Measurements from ENCODE around the gene NUTM2G.
"Not testable (repeated sequence)": the region's sequence is repeated elsewhere in the genome, so short reads cannot be mapped to it uniquely, and the experiment has no call there.

Gene NUTM2G

GRCh38 chr9:96949346-96949745 lies 20.7 kb downstream of the NUTM2G start:
- not testable (repeated sequence) for DNase-seq

- not testable (repeated sequence) for DNase-seq
These were observed 21.9 kb downstream of the NUTM2G start for GRCh38 chr9:96950539-96950938.

DNA sequence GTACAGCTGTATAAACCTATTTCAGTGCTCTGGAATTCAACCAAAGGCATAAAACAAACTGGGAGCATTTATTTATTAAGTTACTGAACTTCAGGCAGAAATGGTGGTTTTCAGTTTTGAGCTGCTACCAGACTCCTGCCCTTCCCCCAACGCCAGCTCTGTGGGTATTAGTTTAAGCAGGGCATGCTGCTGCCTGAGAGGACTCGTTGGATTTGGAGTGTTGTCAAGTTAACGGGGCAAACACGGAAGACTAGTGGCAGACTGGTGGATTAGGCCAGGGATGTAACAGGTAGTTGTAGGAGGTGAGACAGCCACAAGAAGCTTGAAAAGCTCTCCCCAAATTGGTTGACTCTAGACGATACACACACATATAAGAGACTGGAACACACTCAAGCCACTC lies 38.9 kb downstream of the NUTM2G start:
- not testable (repeated sequence) for DNase-seq

DNA sequence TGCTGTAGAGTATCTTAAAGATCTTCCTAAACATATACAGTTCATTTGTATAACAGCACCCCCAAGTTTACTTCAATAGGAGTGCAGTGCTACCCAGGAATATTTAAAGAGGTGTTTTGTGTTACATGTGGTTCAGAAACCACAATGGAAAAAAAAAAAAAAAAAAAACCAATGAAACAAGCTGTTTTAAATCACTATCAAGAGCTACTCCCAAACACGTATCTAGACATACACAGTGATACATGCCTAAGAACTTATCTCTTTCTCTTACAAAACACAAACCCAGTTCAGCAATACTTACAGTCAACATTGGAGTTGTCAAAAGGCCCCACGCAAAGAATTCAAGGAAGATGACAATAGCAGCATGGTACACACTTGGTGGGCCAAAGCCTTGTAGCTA lies 43.9 kb downstream of the NUTM2G start:
- not testable (repeated sequence) for DNase-seq

DNA sequence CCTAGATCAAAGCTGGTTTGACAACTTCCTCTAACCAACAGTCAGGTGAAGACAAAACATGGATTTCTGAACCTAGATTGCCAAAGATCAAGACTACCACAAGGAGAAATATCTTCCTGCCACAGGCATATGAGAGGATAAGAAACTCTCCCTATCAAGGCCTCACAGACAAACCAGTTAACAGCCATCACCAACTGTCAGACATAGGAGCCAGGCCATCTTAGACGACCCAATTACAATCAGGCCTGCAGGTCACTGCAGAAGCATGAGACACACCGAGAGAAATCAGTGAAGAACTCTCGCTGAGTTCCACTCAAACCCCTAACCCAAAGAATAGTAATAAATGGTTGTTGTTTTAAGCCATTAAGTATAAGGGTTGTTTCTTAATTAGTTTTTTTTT lies 45.4 kb downstream of the NUTM2G start:
- not testable (repeated sequence) for DNase-seq

DNA sequence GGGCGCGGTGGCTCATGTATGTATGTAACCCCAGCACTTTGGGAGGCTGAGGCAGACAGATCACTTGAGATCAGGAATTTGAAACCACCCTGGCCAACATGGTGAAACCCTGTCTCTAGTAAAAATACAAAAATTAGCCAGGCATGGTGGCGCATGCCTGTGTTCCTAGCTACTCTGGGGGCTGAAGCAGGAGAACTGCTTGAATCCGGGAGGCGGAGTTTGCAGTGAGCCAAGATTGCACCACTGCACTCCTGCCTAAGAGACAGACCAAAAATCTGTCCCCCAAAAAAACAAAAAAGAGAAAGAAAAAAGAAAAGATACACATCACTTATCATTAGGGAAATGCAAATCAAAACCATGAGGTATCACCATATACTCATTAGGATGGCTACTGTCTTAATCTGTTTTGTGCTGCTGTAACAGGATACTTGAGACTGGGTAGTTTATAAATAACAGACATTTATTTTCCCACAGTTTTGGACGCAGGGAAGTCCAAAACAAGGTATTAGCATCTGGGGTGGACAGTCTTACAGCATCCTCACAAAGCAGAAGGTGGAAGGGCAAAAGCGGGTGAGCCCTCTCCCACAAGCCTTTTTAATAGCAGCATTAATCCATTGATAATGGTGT lies 55.0 kb downstream of the NUTM2G start:
- not testable (repeated sequence) for DNase-seq

- DNase-seq = not testable (repeated sequence)
These were observed 55.5 kb downstream of the NUTM2G start for GRCh38 chr9:96984139-96984538.

- DNase-seq = not testable (repeated sequence)
These were observed 56.2 kb downstream of the NUTM2G start for GRCh38 chr9:96984887-96985286.

Data from nucleus accumbens (tissue), 56 donors.